HG03159 (cell line): ENCODE data around the gene N4BP2L1.

Experiments used
- ATAC-seq: cut with Tn5 transposase; IDR thresholded peaks from one replicate; pipeline ENCODE4 v1.9.1; 2021; ENCODE audit warnings: mild to moderate bottlenecking, moderate library complexity; ENCODE audit not compliant: unreplicated experiment

N4BP2L1 gene

GRCh38 chr13:32427852-32428580, at the start of gene N4BP2L1:
TSS of gene N4BP2L1 (minus strand) at chr13:32428130. CDS start at chr13:32428082, 48 bp downstream.
- peak; percentile 67 for ATAC-seq

GRCh38 chr13:32476892-32477291, 49.0 kb upstream of the N4BP2L1 start:
- ATAC-seq = no peak

- ATAC-seq = no peak
Measured at GRCh38 chr13:32476021-32476731, 48.2 kb upstream of the N4BP2L1 start.

GRCh38 chr13:32474999-32475792, 47.3 kb upstream of the N4BP2L1 start:
- ATAC-seq = no peak

GRCh38 chr13:32473650-32474049, 45.7 kb upstream of the N4BP2L1 start:
- no peak for ATAC-seq

- no peak for ATAC-seq
Measured at GRCh38 chr13:32472194-32472621, 44.3 kb upstream of the N4BP2L1 start.

- no peak for ATAC-seq
Measured at GRCh38 chr13:32471187-32471922, 43.4 kb upstream of the N4BP2L1 start.

- no peak for ATAC-seq
Measured at GRCh38 chr13:32468502-32469142, 40.7 kb upstream of the N4BP2L1 start.

- ATAC-seq = no peak
Measured at GRCh38 chr13:32456591-32456990, 28.7 kb upstream of the N4BP2L1 start.

- no peak for ATAC-seq
Measured at GRCh38 chr13:32455594-32455903, 27.6 kb upstream of the N4BP2L1 start.

GRCh38 chr13:32454886-32455593, 27.1 kb upstream of the N4BP2L1 start:
- ATAC-seq = no peak

GRCh38 chr13:32453981-32454380, 26.1 kb upstream of the N4BP2L1 start:
- ATAC-seq = no peak

GRCh38 chr13:32448972-32449371, 21.0 kb upstream of the N4BP2L1 start:
- ATAC-seq = no peak

- ATAC-seq = no peak
Measured at GRCh38 chr13:32447894-32448623, 20.1 kb upstream of the N4BP2L1 start.

- no peak for ATAC-seq
Measured at GRCh38 chr13:32446773-32447465, 19.0 kb upstream of the N4BP2L1 start.

GRCh38 chr13:32446220-32446619, 18.3 kb upstream of the N4BP2L1 start:
- ATAC-seq = no peak

- ATAC-seq = no peak
Measured at GRCh38 chr13:32445461-32445860, 17.5 kb upstream of the N4BP2L1 start.

GRCh38 chr13:32443111-32443510, 15.2 kb upstream of the N4BP2L1 start:
- peak; percentile 48 for ATAC-seq

- ATAC-seq = no peak
Measured at GRCh38 chr13:32438871-32439270, 10.9 kb upstream of the N4BP2L1 start.
